Esophagus muscularis mucosa (tissue), 3 donors: Measurements from ENCODE around the gene KCNJ9.

Experiments used
- CTCF ChIP-seq, 3 experiments: fragments of 200-600 bp in 2 of 3; fragments of 450-650 bp in 1 of 3; sonication (generic) in 2 of 3; IDR thresholded peaks; one replicate each; pipeline ENCODE4 v1.5.1; 2017 to 2019; ENCODE audit warnings: antibody characterized with exemption in 3 of 3, mild to moderate bottlenecking in 2 of 3, moderate library complexity in 1 of 3
- POLR2A ChIP-seq: fragments of 450-650 bp; IDR thresholded peaks from one replicate; pipeline ENCODE4 v1.6.1; 2017; ENCODE audit warnings: antibody characterized with exemption, moderate library complexity, mild to moderate bottlenecking, low read depth

GRCh38 chr1:160045653-160046052 lies 35.7 kb upstream of the KCNJ9 start:
- TF ChIP-seq CTCF (IDR thresholded peaks at IDR 0.05) (no peak), POLR2A (no peak)
